Measurements from ENCODE around the gene TNS3. TPM values are rescaled to one million over a fixed set of nuclear protein-coding genes. Genes with fewer than 3 reads are reported as not detected.

TNS3 gene
- total and polyA plus RNA-seq, 10 of the 15 experiments (the other 5 are each of a cell fraction or from before 2014, with no cell fraction given), result 0.27 to 2.7 (median 0.79) TPM

DNA sequence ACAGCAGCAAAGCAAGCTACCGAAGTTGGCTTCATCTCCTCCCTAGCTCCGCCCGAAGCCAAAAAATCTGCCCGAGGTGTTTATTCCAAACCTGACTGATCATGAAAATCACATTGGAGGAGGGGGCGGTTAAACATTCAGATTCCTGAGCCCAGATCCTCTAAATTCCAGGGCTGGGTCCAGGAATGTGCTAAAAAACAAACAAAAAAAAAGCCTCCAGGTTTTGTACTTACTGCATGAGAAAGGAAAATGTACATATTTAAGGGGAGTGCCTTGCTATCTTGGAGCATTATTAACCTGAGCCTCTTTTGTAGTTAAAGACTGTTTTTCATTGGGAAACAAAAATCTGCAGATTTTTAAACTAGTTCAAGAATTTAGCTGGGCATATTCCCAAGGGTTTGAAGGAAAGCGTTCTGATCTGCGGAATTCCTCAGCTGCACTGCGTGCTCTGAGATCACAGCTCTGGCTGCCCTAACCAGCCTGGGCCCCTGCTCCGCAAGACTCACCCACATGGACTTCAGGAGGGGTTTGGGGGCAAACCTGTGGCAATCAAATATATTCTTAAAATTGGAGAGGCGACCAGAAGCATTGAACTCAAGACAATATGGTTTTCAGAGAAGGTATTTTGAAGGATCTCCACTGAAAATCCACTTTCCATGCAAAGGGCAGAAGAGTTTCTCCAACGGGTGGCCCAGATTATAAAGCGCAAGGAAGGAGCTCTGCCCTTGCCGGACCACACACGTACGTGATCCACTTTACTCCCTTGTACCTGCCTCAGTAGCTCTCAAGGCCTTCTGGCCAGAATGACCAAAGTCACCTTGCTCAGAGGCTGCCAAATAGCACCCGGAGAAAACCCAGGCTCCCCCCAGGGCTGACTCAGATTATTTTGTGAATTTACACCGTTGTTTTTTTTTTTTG, 10.0 kb upstream of the TNS3 start:
- Histone ChIP-seq H3K4me1 (ENCODE audit: control insufficient read depth, insufficient read depth, low read length) (no peaks in the 10 kb centered on the region), H3K79me2 (ENCODE audit: control insufficient read depth, insufficient read depth, low read length) (no peaks in the 10 kb centered on the region), H3K4me3 (no peak overlapping the region), H4K20me1 (ENCODE audit: control insufficient read depth, insufficient read depth) (no peaks in the 10 kb centered on the region), H3K27me3 (replicated peaks in 1 of 2; ENCODE audit: control insufficient read depth in 2 of 2, insufficient read depth in 2 of 2, low read length in 1 of 2) (no peaks in the 10 kb centered on the region), H3K9ac (ENCODE audit: control insufficient read depth, insufficient read depth, low read length) (no peak overlapping the region), H3K27ac (ENCODE audit: control insufficient read depth, insufficient read depth) (no peak overlapping the region), H3K36me3 (ENCODE audit: control insufficient read depth in 2 of 2, insufficient read depth in 2 of 2, low read length in 1 of 2) (no peaks in the 10 kb centered on the region), H2AFZ (ENCODE audit: control insufficient read depth, low read depth, low read length) (no peak overlapping the region), H3K9me3 (replicated peaks; ENCODE audit: control insufficient read depth, insufficient read depth, low read length) (peaks cover 4% of the 10 kb centered on the region; the same call in 1 of the 3 replicates), H3K4me2 (ENCODE audit: control insufficient read depth, insufficient read depth) (no peak overlapping the region)
- in situ Hi-C loops (cut with MboI) (no loop called here), intact Hi-C loops (cut with micrococcal nuclease; ENCODE audit: unreplicated experiment) (no loop called here)
- ATAC-seq, result no peak
- no peak for FAIRE-seq
- no TSS peak for BruUV-seq (replicated peaks)
- no peak for TF ChIP-seq CREM (IDR thresholded peaks at IDR 0.05; ENCODE audit: low read depth)
- no peak for TF ChIP-seq DPF2 (IDR thresholded peaks at IDR 0.05)
- TF ChIP-seq EZH2 (IDR thresholded peaks at IDR 0.05; ENCODE audit: borderline replicate concordance, control insufficient read depth, low read depth, low read length), result no peak
- no peak for TF ChIP-seq GATAD2B (conservative IDR thresholded peaks at IDR 0.05; ENCODE audit: low read depth)
- TF ChIP-seq ZNF622 (IDR thresholded peaks at IDR 0.05), result no peak
- no peak for TF ChIP-seq RAD21 (IDR thresholded peaks at IDR 0.05; ENCODE audit: insufficient read depth, low read depth, low read length)
- TF ChIP-seq, protein P1, sequence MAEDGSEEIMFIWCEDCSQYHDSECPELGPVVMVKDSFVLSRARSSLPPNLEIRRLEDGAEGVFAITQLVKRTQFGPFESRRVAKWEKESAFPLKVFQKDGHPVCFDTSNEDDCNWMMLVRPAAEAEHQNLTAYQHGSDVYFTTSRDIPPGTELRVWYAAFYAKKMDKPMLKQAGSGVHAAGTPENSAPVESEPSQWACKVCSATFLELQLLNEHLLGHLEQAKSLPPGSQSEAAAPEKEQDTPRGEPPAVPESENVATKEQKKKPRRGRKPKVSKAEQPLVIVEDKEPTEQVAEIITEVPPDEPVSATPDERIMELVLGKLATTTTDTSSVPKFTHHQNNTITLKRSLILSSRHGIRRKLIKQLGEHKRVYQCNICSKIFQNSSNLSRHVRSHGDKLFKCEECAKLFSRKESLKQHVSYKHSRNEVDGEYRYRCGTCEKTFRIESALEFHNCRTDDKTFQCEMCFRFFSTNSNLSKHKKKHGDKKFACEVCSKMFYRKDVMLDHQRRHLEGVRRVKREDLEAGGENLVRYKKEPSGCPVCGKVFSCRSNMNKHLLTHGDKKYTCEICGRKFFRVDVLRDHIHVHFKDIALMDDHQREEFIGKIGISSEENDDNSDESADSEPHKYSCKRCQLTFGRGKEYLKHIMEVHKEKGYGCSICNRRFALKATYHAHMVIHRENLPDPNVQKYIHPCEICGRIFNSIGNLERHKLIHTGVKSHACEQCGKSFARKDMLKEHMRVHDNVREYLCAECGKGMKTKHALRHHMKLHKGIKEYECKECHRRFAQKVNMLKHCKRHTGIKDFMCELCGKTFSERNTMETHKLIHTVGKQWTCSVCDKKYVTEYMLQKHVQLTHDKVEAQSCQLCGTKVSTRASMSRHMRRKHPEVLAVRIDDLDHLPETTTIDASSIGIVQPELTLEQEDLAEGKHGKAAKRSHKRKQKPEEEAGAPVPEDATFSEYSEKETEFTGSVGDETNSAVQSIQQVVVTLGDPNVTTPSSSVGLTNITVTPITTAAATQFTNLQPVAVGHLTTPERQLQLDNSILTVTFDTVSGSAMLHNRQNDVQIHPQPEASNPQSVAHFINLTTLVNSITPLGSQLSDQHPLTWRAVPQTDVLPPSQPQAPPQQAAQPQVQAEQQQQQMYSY (CRISPR knock-in tag; IDR thresholded peaks at IDR 0.05), result no peak
- TF ChIP-seq ESRRA (IDR thresholded peaks at IDR 0.05; ENCODE audit: low read length), result no peak
- no peak for TF ChIP-seq RUNX3 (IDR thresholded peaks at IDR 0.05; ENCODE audit: low read length)
- TF ChIP-seq JUND (IDR thresholded peaks at IDR 0.05; ENCODE audit: low read depth, low read length), result no peak
- TF ChIP-seq TARDBP (IDR thresholded peaks at IDR 0.05; ENCODE audit: borderline replicate concordance), result no peak
- TF ChIP-seq YY1 (IDR thresholded peaks at IDR 0.05; ENCODE audit: low read depth, low read length), result no peak
- no peak for TF ChIP-seq FOXK2 (IDR thresholded peaks at IDR 0.05)
- TF ChIP-seq ETV6 (conservative IDR thresholded peaks at IDR 0.05 in 1 of 2, IDR thresholded peaks at IDR 0.05 in 1 of 2; ENCODE audit: borderline replicate concordance in 1 of 2, low read depth in 1 of 2), result no peak
- TF ChIP-seq BCL11A (IDR thresholded peaks at IDR 0.05; ENCODE audit: low read depth, low read length), result no peak
- WGBS (ENCODE audit: insufficient coverage, insufficient replicate concordance, low lambda C conversion rate, missing lambda C conversion rate), result 55% methylated on average over 15 of the region's 17 CpGs
- CTCF ChIA-PET, result no interaction called here
- SMC1A ChIA-PET (ENCODE audit: uncharacterized antibody, unreplicated experiment), result no interaction called here
- RAD21 ChIA-PET (ENCODE audit: unreplicated experiment), result no interaction called here
- POLR2A ChIA-PET, result no interaction called here
- DNase-seq (ENCODE audit: low read depth, low spot score), result no peak

Measured in GM12878 (cell line).